Measurements from ENCODE around the gene ACSS2. TPM values are rescaled to one million over a fixed set of nuclear protein-coding genes. Genes with fewer than 3 reads are reported as not detected.

The ACSS2 gene
- total RNA-seq, 4 donors from 2014 or later = 68.4 to 112 (median 94.3) TPM

- TF ChIP-seq EP300 (IDR thresholded peaks at IDR 0.05) = no peak
- Histone ChIP-seq H3K27ac (no peak overlapping the region), H3K4me1 (peaks cover 0 to 19% (median 9%) of the 10 kb centered on the region in 4 donors), H3K36me3 (peaks cover 0 to 81% (median 5%) of the 10 kb centered on the region in 3 donors), H3K4me3 (no peak overlapping the region), H3K9me3 (no peaks in the 10 kb centered on the region), H3K27me3 (no peaks in the 10 kb centered on the region)
- 94 to 98% methylated on average over 3 of the region's 3 CpGs for WGBS, 2 donors
- no peak for DNase-seq (ENCODE audit: low spot score in 2 of 2)
These were observed 48.9 kb downstream of the ACSS2 start for GRCh38 chr20:34925341-34925740.

DNA sequence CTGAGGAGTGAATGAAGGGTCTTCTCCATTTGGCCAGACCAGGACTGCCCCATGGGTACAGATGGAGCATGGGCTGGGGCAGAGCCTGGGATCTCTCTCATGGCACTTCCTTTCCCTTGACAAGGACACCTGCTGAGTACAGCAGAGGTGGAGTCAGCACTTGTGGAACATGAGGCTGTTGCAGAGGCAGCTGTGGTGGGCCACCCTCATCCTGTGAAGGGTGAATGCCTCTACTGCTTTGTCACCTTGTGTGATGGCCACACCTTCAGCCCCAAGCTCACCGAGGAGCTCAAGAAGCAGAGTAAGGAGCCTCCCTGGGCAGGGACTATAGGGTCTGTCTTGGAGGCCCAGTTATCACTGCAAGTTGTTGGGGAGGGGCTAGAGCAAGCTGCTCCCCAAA is 49.6 kb downstream of the ACSS2 start:
- H3K27me3 ChIP-seq = no peaks in the 10 kb centered on the region
- DNase-seq (ENCODE audit: low spot score in 2 of 2) = no peak
- WGBS, 2 donors = 75 to 83% methylated on average over 1 of the region's 1 CpG
- TF ChIP-seq EP300 (IDR thresholded peaks at IDR 0.05) (no peak), POLR2A (IDR thresholded peaks at IDR 0.05) (no peak)
- TF ChIP-seq, protein P1, sequence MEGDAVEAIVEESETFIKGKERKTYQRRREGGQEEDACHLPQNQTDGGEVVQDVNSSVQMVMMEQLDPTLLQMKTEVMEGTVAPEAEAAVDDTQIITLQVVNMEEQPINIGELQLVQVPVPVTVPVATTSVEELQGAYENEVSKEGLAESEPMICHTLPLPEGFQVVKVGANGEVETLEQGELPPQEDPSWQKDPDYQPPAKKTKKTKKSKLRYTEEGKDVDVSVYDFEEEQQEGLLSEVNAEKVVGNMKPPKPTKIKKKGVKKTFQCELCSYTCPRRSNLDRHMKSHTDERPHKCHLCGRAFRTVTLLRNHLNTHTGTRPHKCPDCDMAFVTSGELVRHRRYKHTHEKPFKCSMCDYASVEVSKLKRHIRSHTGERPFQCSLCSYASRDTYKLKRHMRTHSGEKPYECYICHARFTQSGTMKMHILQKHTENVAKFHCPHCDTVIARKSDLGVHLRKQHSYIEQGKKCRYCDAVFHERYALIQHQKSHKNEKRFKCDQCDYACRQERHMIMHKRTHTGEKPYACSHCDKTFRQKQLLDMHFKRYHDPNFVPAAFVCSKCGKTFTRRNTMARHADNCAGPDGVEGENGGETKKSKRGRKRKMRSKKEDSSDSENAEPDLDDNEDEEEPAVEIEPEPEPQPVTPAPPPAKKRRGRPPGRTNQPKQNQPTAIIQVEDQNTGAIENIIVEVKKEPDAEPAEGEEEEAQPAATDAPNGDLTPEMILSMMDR (IDR thresholded peaks at IDR 0.05) = no peak
- no peaks in the 10 kb centered on the region for H3K9me3 ChIP-seq
- no peak overlapping the region for H3K4me3 ChIP-seq
- H3K4me1 ChIP-seq = peaks cover 0 to 19% (median 9%) of the 10 kb centered on the region in 4 donors
- H3K27ac ChIP-seq = no peak overlapping the region
- peaks cover 0 to 83% (median 5%) of the 10 kb centered on the region in 3 donors for H3K36me3 ChIP-seq

DNA sequence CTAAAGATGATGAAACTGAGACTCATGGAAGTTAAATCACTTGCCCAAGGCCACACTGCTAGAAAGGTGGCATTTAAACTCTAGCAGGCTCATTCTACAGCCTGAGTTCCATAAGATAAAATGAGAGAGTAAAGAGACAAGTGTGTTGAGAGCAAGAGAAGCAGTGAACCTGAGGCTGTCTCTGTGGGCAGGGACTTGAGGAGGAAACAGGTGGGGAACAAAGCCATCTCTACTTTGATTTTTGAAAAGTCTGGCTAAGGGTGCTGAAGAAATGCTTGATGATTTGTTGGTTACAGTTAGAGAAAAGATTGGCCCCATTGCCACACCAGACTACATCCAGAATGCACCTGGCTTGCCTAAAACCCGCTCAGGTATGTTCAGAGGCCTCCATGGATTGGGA is 50.2 kb downstream of the ACSS2 start:
- Histone ChIP-seq H3K4me3 (no peak overlapping the region), H3K36me3 (peaks cover 0 to 84% (median 5%) of the 10 kb centered on the region in 3 donors), H3K4me1 (peaks cover 0 to 19% (median 9%) of the 10 kb centered on the region in 4 donors), H3K27me3 (no peaks in the 10 kb centered on the region), H3K9me3 (no peaks in the 10 kb centered on the region), H3K27ac (no peak overlapping the region)
- TF ChIP-seq, protein P1 (IDR thresholded peaks at IDR 0.05) = no peak
- TF ChIP-seq POLR2A (IDR thresholded peaks at IDR 0.05) = no peak
- TF ChIP-seq EP300 (IDR thresholded peaks at IDR 0.05) = no peak
- DNase-seq (ENCODE audit: low spot score in 2 of 2) = no peak
- WGBS, 2 donors = 85 to 94% methylated on average over 1 of the region's 1 CpG

GRCh38 chr20:34927736-34928135 is 51.3 kb downstream of the ACSS2 start:
- 83 to 100% methylated on average over 1 of the region's 1 CpG for WGBS, 2 donors
- Histone ChIP-seq H3K36me3 (peaks cover 0 to 96% (median 5%) of the 10 kb centered on the region in 3 donors), H3K4me3 (no peak overlapping the region), H3K27ac (peak overlapping the region in 1 of 4 donors; percentile 45), H3K27me3 (no peaks in the 10 kb centered on the region), H3K9me3 (no peaks in the 10 kb centered on the region), H3K4me1 (peaks cover 0 to 9% (median 2%) of the 10 kb centered on the region in 4 donors)
- no peak for DNase-seq (ENCODE audit: low spot score in 2 of 2)
- TF ChIP-seq EP300 (IDR thresholded peaks at IDR 0.05) (no peak), POLR2A (IDR thresholded peaks at IDR 0.05) (no peak)
- TF ChIP-seq, protein P1 (IDR thresholded peaks at IDR 0.05) = no peak

GRCh38 chr20:34928411-34928810 is 52.0 kb downstream of the ACSS2 start:
- H3K36me3 ChIP-seq = peaks cover 0 to 93% (median 5%) of the 10 kb centered on the region in 3 donors
- TF ChIP-seq, protein P1 (IDR thresholded peaks at IDR 0.05) = no peak
- TF ChIP-seq POLR2A (IDR thresholded peaks at IDR 0.05) (no peak), EP300 (IDR thresholded peaks at IDR 0.05) (no peak)

GRCh38 chr20:34931771-34932170 is 55.4 kb downstream of the ACSS2 start:
- TF ChIP-seq EP300 (IDR thresholded peaks at IDR 0.05) (no peak), POLR2A (IDR thresholded peaks at IDR 0.05) (no peak)
- TF ChIP-seq, protein P1 (IDR thresholded peaks at IDR 0.05) = no peak

More at GRCh38 chr20:34928411-34928810, 52.0 kb downstream of the ACSS2 start:
- no peak overlapping the region for H3K27ac ChIP-seq
- H3K4me1 ChIP-seq = peaks cover 0 to 2% (median 0%) of the 10 kb centered on the region in 4 donors
- no peak overlapping the region for H3K4me3 ChIP-seq
- no peaks in the 10 kb centered on the region for H3K9me3 ChIP-seq
- H3K27me3 ChIP-seq = no peaks in the 10 kb centered on the region
- no peak for DNase-seq (ENCODE audit: low spot score in 2 of 2)
- 86 to 95% methylated on average over 1 to 2 of the region's 2 CpGs for WGBS, 2 donors

More at GRCh38 chr20:34931771-34932170, 55.4 kb downstream of the ACSS2 start:
- H3K27me3 ChIP-seq = no peaks in the 10 kb centered on the region
- peaks cover 0 to 90% (median 5%) of the 10 kb centered on the region in 3 donors for H3K36me3 ChIP-seq
- H3K4me3 ChIP-seq = no peak overlapping the region
- 89 to 97% methylated on average over 7 of the region's 7 CpGs for WGBS, 2 donors
- H3K4me1 ChIP-seq = no peaks in the 10 kb centered on the region
- DNase-seq (ENCODE audit: low spot score in 2 of 2) = no peak
- H3K9me3 ChIP-seq = no peaks in the 10 kb centered on the region
- H3K27ac ChIP-seq = no peak overlapping the region

Data from tibial nerve (tissue), 4 donors.